MM.1S (cell line): Measurements from ENCODE around the gene UBXN7.
"Not testable (repeated sequence)": the region's sequence is repeated elsewhere in the genome, so short reads cannot be mapped to it uniquely, and the experiment has no call there.

Experiments used
- EZH2 ChIP-seq: fragments of 300-600 bp; sonication (generic); optimal IDR thresholded peaks from 2 replicates; pipeline ENCODE3; 2017; ENCODE audit warnings: low read depth, mild to moderate bottlenecking, antibody characterized with exemption, low read length, mixed read lengths
- EZH2phosphoT487 ChIP-seq: fragments of 300-600 bp; sonication (generic); IDR thresholded peaks from 2 replicates; pipeline ENCODE4 v1.6.1; 2018; ENCODE audit warnings: antibody characterized with exemption, low read length
- TF ChIP-seq, protein P1 (sequence below): fragments of 300-600 bp; sonication (generic); IDR thresholded peaks from 2 replicates; pipeline ENCODE4 v1.5.1; 2016; ENCODE audit warnings: antibody characterized with exemption, low read length, mixed read lengths

DNA sequence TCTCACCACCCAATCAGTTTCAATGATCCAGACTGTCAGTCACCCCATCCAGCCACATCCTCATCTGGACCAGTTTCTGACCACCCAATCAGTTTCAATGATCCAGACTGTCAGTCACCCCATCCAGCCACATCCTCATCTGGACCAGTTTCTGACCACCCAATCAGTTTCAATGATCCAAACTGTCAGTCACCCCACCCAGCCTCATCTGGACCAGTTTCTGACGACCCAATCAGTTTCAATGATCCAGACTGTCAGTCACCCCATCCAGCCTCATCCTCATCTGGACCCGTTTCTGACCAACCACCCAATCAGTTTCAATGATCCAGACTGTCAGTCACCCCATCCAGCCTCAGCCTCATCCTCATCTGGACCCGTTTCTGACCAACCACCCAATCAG is 38.0 kb upstream of the UBXN7 start:
- TF ChIP-seq, protein P1, sequence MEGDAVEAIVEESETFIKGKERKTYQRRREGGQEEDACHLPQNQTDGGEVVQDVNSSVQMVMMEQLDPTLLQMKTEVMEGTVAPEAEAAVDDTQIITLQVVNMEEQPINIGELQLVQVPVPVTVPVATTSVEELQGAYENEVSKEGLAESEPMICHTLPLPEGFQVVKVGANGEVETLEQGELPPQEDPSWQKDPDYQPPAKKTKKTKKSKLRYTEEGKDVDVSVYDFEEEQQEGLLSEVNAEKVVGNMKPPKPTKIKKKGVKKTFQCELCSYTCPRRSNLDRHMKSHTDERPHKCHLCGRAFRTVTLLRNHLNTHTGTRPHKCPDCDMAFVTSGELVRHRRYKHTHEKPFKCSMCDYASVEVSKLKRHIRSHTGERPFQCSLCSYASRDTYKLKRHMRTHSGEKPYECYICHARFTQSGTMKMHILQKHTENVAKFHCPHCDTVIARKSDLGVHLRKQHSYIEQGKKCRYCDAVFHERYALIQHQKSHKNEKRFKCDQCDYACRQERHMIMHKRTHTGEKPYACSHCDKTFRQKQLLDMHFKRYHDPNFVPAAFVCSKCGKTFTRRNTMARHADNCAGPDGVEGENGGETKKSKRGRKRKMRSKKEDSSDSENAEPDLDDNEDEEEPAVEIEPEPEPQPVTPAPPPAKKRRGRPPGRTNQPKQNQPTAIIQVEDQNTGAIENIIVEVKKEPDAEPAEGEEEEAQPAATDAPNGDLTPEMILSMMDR, result not testable (repeated sequence)
- TF ChIP-seq EZH2phosphoT487, EZH2: not testable (repeated sequence)
